NK-92 treated with Interleukin-12 subunit alpha and Interleukin-12 subunit beta, amount 100 ng/mL, for 24 hours (cell line): ENCODE measurements around the gene PEX7.
"Not testable (repeated sequence)": the region's sequence is repeated elsewhere in the genome, so short reads cannot be mapped to it uniquely, and the experiment has no call there.

Experiments
- DNase-seq: peaks from one replicate; lab custom pipeline; 2025; lab: John Stamatoyannopoulos, UW

Gene PEX7, protein sequence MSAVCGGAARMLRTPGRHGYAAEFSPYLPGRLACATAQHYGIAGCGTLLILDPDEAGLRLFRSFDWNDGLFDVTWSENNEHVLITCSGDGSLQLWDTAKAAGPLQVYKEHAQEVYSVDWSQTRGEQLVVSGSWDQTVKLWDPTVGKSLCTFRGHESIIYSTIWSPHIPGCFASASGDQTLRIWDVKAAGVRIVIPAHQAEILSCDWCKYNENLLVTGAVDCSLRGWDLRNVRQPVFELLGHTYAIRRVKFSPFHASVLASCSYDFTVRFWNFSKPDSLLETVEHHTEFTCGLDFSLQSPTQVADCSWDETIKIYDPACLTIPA

DNA sequence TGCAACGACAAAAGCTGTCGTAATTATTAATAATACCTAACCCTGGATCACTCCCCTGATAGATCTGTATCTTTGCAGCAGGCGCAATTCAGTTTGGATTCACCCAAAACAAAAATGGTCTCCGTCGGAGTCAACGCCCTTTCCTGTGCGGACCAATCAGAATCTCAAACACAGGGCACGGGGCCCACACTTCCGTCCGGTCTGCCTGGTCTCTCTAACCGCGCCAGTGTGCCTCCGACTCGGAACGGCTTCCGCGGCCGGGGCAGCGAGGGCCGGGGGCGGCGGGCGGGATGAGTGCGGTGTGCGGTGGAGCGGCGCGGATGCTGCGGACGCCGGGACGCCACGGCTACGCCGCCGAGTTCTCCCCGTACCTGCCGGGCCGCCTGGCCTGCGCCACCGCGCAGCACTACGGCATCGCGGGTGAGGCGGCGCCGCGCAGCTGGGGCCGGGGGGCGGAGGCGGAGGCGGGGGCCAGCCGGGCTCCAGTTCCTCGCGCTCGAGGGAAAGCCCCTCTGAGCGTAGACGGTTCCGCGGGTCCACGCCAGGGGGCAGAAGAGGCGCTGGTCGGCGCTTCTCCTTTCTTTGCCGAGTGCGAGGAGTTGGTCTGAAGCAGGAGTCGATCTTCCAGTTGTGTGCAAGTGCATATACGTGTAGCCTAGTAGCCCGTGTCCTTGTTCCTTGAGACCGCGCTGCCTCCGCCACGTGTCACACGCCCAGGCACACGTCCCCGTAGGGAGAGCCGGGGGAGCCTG, at the start of gene PEX7:
TSS of gene PEX7 (plus strand) at position 217 of the 752 bp plus-strand sequence. CDS start at position 291, 74 bp downstream.
- DNase-seq: peak; percentile 80

DNA sequence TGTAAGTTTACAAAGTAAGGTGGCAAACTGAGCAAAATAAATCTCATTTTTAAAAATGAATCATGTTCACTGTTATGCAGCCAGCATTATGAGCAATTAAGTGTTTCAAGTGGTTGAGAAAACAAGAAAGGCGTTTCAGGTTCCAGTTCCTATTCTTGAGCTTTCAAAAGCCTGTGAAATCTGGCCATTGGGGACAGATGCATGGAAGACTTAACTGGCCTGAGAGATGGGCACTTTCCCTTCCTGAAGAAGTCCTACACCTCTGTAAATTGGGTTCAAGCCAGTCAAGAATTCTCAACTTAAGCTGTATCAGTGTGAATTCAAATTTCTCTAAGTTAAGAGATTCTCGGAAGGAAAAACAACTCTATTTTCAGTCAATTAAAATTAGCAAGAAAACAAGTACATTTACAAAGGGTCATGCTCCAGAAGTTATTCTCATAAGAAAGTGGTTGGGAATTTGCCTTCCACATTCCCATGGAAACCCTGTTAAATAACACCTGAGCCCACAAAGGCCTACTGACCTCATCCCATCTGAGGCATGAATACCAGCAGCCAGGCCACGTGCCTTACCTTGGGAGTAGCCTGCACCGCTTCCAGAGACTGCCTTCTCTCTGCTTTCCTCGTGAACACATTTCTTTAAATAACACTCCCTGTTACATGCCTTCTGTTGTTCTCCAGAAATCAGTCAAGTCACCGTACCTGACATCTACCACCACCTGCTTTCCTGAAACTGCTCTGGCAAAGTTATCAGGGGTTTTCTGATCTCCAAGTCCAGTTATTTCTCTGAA, 49.5 kb upstream of the PEX7 start:
- no peak for DNase-seq

DNA sequence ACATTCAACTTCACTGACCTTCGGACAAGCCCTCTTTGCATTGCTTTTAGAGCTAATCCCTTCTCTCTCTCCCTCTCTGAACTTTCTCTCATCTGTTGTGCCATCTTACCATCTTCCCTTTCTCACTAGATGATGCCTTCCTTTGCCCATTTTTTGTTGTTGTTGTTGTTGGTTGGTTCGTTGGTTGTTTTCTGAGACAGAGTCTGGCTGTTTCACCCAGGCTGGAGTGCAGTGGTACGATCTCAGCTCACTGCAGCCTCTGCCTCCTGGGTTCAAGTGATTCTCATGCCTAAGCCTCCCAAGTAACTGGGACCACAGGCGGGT, 49.0 kb upstream of the PEX7 start:
- no peak for DNase-seq

DNA sequence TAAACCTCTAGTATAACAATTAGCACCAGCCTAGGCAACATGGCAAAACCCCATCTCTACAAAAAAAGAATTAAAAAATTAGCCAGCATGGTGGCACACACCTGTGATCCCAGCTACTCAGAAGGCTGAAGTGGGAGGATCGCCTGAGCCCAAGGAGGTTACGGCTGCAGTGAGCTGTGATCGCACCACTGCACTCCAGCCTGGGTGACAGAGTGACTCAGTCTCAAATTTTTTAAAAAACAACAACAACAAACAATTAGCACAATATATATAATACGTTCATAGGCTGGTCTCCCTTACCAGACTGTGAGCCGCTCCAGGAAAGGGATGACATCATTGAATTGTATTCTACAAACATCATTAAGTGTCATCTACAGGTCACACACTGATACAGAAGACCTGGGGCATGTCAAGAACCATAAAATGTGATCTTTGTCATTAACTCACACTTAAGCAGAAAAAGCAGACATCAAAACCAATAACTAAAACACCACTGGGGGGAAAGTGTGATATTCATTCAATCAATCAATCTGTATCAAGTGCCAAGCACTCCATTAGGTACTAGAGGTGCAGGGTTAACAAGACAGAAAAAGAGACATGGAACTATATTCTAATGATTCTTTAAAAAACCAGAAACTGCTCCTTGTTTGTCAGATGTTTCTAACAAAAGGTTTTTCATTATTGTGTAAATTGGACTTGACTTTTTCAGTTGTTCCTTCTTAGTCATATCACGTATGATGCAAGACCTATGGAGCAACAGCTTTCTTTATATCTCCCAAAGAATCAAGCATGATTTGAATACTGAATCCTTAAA, 48.0 kb upstream of the PEX7 start:
- DNase-seq: no peak

DNA sequence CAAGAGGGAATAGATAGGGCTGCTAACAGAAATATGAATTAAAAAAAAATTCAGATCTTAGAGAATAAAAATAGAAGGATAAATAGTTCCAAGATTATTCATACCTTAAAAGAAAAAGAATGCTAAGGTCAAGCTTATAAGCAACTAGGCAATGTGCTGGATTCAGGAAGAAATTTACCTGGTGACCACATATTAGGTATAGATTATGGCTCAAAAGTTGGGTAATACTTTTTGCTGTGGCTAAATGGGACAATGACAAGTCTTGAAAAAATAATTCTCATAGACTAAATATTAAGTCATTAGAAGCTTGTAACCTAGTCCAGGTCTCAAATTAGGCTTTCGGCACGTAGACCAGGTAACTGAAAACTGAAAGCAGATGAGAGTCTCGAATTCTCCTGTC, 47.3 kb upstream of the PEX7 start:
- DNase-seq: no peak

DNA sequence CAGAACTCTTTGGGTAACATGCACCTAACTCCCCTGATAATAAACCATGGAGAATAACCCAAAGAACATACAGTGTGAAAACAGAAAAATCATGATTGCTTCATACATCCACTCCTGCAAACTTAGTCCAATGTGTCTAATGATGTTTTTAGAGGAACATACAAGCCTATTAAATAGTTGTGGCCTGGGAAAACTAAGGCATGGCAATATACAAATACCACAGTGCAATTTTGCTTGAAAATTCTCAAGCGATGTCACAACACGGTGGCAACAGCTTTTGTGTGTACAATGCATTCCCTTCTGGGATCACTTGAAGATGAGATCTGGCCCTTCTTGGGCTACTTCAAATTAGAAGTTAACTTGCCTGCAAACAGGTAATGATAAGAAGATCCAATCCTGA, 46.8 kb upstream of the PEX7 start:
- no peak for DNase-seq

DNA sequence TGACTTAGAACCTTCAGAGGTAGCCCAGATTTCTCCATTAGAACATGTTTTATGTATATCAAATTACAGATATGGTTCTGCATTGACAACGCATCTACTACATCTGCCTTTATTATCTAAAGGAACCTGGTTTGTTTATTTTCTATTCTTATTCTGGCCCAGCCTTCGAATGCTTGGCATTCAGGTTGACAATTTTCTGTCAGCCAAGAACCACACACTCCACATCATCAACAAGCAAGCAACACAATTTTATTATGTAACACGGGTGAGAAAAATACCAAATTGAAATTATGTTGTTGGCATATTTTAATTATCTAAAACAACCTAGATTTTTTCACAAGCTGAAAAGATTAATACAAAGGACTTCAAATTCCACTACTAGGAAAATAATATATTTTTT, 44.7 kb upstream of the PEX7 start:
- DNase-seq: no peak

DNA sequence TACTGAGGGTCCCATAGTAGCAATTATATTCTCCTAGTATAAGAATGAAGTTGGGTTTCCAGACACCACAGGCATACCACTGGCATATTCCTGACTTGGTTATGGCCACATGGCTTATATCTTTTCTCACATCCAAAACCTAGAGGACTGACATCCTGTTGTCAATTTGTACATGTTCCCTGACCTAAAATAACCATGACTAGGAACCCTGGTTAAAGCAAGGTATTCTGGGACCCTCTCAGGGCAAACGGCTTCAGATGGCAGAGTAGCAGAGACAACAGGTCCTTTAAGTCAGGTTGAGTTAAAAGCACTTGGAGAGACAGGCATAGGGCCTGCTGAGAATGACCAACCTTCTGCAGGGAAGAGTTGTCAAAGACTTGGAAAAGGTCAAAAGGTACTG, 42.7 kb upstream of the PEX7 start:
- DNase-seq: no peak

DNA sequence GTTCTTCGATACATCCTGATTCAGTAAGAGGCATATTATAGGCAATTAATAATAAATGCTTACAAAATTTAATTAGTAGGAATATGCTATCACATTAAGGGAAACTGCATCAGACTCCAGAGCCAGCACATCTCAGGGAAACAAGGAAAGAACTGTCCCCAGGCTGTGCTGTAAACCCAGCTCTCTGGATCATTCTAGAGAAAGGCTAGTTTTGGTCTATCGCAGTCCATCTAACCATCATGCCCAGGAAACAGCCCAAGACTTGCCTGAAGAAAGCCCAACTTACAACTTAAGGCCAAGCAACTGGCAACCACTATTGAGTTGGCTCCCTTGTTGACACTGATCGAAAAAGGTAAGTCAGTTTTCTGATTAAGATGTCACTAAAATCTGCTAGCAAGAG, 41.4 kb upstream of the PEX7 start:
- DNase-seq: no peak

DNA sequence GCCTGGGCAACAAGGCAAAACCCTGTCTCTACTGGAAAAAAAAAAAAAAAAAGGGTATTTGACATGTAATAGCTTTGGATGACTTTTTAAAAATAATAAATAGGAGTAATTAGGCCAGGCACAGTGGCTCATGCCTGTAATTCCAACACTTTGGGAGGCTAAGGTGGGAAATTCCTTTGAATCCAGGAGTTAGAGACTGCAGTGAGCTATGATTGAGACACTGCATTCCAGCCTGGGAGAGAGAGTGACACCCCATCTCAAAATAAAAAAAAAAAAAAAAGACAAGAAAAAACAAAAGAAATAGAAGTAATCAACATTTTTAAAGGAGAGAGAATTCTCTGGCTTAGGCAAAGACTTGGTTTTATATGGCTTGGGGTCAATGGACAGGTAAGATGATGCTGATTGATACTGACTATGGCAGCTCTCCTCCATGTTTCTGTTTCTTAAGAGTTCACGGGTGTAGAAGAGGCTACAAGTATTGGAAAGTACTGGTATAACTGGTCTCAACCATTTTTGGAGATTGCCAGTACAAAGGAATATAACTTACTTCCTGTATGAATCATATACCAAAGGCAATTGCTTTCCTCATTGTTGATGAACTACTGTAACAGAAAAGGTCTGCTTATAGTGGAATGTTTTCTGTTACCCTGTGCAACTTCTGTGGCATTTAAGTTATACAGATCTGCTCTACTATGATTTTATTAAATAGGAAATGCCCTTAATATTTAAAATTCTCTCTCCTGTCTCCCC, 40.2 kb upstream of the PEX7 start:
- no peak for DNase-seq

DNA sequence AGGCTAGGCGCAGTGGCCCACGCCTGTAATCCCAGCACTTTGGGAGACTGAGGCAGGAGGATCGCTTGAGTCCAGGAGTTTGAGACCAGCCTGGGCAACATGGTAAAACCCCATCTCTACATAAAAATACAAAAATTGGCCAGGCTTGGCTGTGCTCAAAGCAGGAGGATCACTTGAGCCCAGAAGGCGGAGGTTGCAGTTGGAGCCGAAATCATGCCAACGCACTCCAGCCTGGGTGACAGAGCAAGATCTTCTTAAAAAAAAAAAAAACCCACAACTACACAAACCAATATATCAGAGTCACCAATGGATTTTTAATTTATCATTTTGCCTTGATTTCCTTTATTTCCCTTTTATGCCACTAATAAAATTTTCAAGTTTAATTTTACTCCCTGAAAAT, 39.4 kb upstream of the PEX7 start:
- no peak for DNase-seq

DNA sequence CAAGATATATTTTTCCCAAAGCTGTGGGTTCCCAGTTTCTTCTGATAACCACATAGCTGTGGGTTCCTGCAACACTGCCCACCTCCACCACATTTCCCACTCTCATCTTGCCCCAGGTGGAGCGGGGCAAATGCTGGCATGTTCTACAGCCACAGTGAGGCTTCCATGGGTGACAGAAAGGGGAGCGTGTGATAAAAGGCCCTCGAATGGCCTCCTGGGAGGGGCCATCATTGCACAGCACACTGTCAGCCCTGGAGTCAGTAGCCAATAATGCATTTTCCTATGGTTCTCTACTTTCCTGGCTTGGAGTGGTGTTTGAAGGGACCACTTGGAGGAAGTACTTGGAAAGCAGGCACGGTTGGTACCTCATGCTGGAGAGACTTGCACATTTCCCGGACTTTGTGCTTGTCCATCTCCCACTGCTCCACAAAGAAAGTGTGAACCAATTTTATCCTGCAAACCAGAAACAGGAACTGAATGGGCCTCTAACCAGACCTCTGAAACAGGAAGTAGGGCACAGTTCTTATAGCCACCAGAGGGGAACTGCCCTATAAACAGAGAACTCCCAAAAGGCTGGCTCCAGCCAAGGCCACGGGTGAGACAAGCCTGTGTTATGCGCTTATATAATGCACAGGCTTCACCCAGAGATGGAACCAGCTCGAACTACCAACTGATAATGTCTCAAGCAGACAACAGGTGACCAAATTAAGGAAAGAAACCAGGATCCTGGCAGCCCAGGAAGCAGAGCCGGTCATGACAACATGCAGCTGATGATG, 38.7 kb upstream of the PEX7 start:
- no peak for DNase-seq

DNA sequence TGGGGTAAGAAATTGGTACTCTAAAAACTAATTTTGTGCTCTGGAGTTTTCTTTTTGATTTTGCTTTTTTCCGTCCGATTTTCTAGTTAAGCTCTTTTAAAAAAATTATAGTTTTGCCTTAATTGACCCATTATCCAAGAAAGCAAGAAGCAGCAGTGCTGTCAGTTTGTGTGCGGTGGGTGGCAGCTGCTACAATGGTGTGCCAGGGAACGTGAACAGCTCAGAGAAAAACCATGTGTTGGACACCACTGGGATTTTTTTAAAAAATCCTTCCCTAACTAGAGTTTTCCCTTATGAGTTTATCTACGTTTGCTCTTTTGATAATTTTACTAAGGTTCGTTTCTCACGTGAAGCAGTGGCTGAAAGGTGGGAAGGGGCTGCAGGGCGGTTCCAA, 38.1 kb upstream of the PEX7 start:
- no peak for DNase-seq

DNA sequence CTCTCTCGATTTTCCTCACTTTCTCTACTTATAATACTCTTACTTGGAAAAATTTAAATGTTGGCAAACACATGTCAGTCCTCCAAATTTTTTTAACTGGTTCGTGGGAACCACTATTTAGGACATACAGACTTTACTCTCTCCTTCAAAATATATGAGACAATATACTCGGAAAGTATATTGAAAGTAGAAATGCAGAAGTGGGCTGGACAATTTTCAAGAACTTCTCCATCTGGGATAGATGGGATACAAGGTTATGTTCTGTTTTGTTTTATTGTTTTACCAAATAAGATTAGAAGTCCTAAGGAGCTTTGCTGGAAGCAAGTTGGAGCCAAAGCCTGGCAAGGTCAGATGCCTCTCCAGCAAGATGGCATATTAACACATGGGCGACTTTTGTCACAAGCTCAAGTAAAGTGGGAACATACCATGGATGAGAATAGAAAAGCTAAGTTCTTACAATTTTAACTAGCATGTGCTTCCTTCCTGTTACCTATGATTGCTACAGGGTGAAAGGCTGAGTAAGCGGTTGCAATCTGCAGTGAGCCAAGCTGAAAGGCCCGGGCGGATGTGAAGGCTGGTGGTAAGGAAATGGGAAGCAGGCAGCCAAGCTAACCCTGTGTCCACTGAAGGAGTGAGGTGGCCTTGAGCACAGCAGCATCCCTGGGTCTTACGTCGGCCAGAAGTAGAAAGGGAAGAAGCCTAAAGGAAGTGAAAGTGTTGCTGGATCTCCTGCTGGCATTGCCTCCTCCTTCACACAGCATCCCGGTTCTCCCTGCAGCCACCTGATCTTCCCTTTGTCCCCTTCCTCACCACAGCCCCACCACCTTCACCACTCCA, 37.3 kb upstream of the PEX7 start:
- DNase-seq: peak; percentile 29

DNA sequence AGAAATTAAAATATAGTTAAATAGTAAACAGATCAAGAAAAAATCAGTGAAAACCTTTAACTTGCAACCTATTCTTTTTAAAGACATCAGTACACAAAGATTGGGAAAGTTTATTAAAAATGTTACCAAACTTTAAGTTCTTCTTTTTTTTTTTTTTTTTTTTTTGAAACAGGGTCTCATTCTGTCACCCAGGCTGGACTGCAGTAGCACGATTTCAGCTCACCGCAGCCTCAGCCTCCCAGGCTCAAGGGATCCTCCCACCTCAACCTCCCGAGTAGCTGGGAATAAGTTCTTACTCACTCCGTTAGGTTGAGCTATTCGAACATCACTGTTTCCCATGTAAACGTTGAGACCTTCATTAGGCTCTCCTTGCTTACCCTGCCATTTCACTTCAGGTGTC, 35.7 kb upstream of the PEX7 start:
- no peak for DNase-seq

DNA sequence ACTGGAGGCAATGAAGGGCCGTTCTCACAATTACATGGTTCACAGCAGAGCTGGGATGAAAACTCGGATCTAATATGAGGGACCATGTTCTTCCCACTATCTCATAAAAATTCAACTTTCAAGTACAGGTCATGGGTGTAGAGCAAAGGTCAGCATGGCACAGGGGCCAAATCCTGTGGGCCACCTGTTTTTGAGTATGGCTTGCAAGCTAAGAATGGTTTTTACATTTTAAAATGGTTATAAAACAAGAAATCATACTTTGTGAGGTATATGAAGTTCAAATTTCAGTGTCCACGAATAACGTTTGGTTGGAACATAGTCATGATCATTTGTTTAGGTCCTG, 34.7 kb upstream of the PEX7 start:
- DNase-seq: no peak

DNA sequence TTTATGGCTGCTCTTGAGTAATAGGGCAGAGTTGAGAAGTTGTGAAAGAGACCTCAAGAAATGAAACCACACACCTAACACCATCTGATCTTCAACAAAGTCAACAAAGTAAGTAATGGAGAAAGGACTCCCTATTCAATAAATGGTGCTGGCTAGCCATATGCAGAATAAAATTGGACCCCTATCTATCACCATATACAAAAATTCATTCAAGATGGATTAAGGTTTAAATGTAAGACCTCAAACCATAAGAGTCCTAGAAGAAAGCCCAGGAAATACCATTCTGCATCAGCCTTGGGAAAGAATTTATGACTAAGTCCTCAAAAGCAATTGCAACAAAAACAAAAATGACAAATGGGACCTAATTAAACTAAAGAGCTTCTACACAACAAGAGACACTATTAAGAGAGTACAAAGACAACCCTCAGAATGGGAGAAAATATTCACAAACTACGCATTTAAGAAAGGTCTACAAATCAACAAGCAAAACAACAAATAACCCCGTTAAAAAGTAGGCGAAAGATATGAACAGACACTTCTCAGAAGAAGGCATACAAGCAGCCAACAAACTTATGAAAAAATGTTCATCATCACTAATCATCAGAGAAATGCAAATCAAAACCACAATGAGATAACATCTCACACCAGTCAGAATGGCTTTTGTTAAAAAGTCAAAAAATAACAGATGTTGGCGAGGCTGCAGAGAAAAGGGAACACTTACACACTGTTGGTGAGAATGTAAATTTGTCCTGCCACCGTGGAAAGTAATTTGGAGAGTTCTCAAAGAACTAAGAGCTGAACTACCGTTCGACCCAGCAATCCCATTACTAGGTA, 34.1 kb upstream of the PEX7 start:
- DNase-seq: no peak

DNA sequence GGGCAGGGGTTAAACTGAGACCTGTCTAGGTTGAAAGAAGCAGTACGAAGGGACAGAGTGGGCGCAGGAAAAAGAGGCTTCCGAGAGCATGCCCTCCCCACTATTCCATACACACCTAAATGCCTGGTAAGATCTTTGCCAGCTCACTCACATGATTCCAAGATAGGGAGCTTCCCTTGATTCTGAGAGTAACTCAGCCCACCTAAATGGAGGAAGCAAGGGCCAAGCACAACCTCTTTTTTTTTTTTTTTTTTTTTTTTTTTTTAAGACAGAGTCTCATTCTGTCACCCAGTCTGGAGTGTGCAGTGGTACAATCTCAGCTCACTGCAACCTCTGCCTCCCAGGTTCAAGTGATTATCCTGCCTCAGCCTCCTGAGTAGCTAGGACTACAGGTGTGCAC, 33.0 kb upstream of the PEX7 start:
- not testable (repeated sequence) for DNase-seq
